BE2C (cell line): ENCODE measurements around the gene FRK.

Source experiments
- DNase-seq: peaks from one replicate; pipeline ENCODE4 v3.0.0-alpha.2; 2020
- H3K27me3 ChIP-seq: fragments of 250-450 bp; sonication (Bioruptor Pico); 2 replicates; pipeline ENCODE4 v1.5.1; 2020; ENCODE audit warnings: mild to moderate bottlenecking
- H3K36me3 ChIP-seq: fragments of 250-450 bp; sonication (Bioruptor Pico); 2 replicates; pipeline ENCODE4 v1.5.1; 2020; ENCODE audit warnings: mild to moderate bottlenecking
- H3K4me1 ChIP-seq: fragments of 250-450 bp; sonication (Bioruptor Pico); 2 replicates; pipeline ENCODE4 v1.5.1; 2020
- H3K4me3 ChIP-seq: 2 replicates; pipeline ENCODE4 v1.5.1; 2011; ENCODE audit warnings: low read depth, low read length
- H3K9me3 ChIP-seq: fragments of 250-450 bp; sonication (Bioruptor Pico); 2 replicates; pipeline ENCODE4 v1.5.1; 2020
- TF ChIP-seq, protein P1 (sequence below): IDR thresholded peaks from 2 replicates; pipeline ENCODE4 v1.5.1; 2012; ENCODE audit warnings: mild to moderate bottlenecking, low read depth, low read length

Gene FRK

GRCh38 chr6:116070616-116071389, 10.1 kb upstream of the FRK start:
- no peak for DNase-seq

DNA sequence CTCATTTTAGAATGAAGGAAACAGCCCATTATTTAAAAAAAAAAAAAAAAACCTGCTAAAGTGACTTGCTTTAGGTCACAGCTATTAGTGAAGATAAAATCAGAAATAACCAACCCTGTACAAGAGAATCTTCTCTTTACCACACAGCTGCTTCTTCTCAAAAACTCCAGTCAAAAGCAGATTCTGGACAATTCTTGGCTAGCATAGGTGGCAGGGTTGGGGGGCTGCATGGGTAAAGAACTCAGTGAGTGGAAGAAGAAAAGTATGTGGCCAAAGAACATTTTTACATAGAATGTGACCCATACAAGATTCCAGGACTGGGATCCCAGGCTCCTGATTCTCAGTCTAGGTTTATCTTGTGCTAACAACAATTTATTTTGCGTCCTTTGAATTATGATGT, 9.4 kb upstream of the FRK start:
- H3K27me3 ChIP-seq: no peaks in the 10 kb centered on the region
- 0 out of 2 replicates have a peak, but pooled peaks cover 3% of the 10 kb centered on the region for H3K4me1 ChIP-seq
- no peak for DNase-seq
- no peaks in the 10 kb centered on the region for H3K9me3 ChIP-seq
- TF ChIP-seq, protein P1, sequence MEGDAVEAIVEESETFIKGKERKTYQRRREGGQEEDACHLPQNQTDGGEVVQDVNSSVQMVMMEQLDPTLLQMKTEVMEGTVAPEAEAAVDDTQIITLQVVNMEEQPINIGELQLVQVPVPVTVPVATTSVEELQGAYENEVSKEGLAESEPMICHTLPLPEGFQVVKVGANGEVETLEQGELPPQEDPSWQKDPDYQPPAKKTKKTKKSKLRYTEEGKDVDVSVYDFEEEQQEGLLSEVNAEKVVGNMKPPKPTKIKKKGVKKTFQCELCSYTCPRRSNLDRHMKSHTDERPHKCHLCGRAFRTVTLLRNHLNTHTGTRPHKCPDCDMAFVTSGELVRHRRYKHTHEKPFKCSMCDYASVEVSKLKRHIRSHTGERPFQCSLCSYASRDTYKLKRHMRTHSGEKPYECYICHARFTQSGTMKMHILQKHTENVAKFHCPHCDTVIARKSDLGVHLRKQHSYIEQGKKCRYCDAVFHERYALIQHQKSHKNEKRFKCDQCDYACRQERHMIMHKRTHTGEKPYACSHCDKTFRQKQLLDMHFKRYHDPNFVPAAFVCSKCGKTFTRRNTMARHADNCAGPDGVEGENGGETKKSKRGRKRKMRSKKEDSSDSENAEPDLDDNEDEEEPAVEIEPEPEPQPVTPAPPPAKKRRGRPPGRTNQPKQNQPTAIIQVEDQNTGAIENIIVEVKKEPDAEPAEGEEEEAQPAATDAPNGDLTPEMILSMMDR: no peak
- H3K4me3 ChIP-seq: no peak overlapping the region
- H3K36me3 ChIP-seq: no peaks in the 10 kb centered on the region

More at GRCh38 chr6:116070616-116071389, 10.1 kb upstream of the FRK start:
- 0 out of 2 replicates have a peak, but pooled peaks cover 3% of the 10 kb centered on the region for H3K4me1 ChIP-seq
- TF ChIP-seq, protein P1: no peak
- no peaks in the 10 kb centered on the region for H3K36me3 ChIP-seq
- H3K9me3 ChIP-seq: no peaks in the 10 kb centered on the region; the same call in 1 of the 2 replicates
- no peaks in the 10 kb centered on the region for H3K27me3 ChIP-seq
- no peak overlapping the region for H3K4me3 ChIP-seq

GRCh38 chr6:116066789-116067188, 6.1 kb upstream of the FRK start:
- no peak for DNase-seq
- Histone ChIP-seq H3K4me3 (no peak overlapping the region), H3K27me3 (no peaks in the 10 kb centered on the region), H3K36me3 (no peaks in the 10 kb centered on the region), H3K4me1 (0 out of 2 replicates have a peak, but pooled peaks cover 3% of the 10 kb centered on the region), H3K9me3 (no peaks in the 10 kb centered on the region)
- TF ChIP-seq, protein P1: no peak

DNA sequence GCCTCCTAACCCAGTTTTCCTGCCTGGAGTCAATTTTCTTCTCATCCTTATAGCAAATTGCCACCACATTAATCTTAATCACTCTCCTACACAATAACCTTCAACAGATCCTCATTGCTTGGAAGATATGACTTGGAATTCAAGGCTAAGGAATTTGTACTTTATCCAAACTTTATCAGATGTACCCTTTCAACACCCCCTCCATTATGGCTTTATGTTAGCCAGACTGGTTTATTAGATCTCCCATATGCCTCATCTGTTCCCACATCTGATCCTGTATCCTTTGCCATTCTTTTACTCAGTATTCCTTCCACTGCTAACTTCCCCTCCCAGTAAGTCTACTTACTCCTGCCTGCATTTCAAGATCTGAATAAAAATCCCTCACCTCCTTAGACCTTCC, 4.0 kb upstream of the FRK start:
- no peaks in the 10 kb centered on the region for H3K36me3 ChIP-seq
- H3K4me1 ChIP-seq: 0 out of 2 replicates have a peak, but pooled peaks cover 1% of the 10 kb centered on the region
- H3K9me3 ChIP-seq: no peaks in the 10 kb centered on the region
- DNase-seq: no peak
- H3K4me3 ChIP-seq: no peak overlapping the region
- TF ChIP-seq, protein P1: no peak
- H3K27me3 ChIP-seq: no peaks in the 10 kb centered on the region

DNA sequence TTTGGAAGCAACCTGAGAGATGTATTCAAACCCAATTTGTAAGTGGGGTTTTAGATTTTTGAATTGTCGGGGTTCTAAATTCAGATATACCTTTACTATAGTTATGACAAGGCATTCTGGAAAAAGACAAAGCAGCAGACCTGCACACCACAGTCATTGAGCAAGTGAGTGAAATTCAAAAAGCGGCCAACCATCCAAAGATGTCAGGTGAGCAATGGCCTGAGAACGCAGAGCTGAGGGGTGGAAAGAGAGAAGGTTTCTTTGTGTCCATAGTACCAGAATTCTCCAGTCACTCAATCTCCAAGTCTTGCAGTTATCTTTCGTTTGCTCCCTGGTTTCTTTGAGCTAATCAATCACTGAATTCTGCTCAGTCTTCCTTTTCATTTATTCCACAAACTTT, 1.8 kb upstream of the FRK start:
- H3K4me3 ChIP-seq: no peak overlapping the region
- H3K9me3 ChIP-seq: no peaks in the 10 kb centered on the region
- H3K36me3 ChIP-seq: no peaks in the 10 kb centered on the region
- no peak for DNase-seq
- TF ChIP-seq, protein P1: no peak
- no peaks in the 10 kb centered on the region for H3K4me1 ChIP-seq
- no peaks in the 10 kb centered on the region for H3K27me3 ChIP-seq
